AG20443 (cell line): Measurements from ENCODE around the gene LCNL1.
"Not testable (repeated sequence)": the region's sequence is repeated elsewhere in the genome, so short reads cannot be mapped to it uniquely, and the experiment has no call there.

Experiments used
- DNase-seq: peaks from one replicate; pipeline ENCODE4 v3.0.0; 2012; ENCODE audit warnings: low spot score, mixed read lengths

The LCNL1 gene

GRCh38 chr9:136994888-136995230, 12.1 kb downstream of the LCNL1 start:
- DNase-seq: no peak

DNA sequence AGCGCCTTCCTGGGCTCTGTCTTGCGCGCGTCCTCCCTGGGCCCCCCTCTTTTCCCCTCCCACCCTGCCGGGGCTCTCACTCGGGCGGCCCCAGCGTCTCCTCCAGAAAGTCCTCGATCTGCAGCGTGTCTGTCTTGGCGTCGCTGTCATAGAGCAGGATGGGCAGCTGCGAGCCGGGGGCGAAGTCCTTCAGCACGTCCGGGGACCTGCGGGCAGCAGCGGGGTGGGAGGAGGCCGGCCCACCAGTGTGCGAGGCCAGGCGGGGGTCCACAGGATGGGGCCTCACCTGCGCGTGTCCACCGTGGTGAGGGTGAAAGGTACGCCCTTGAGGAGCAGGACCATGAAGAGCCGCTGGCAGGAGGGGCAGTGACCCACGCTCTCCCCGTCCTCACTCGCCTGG, 12.6 kb downstream of the LCNL1 start:
- DNase-seq: no peak

GRCh38 chr9:136995772-136996311, 13.0 kb downstream of the LCNL1 start:
- peak; percentile 67 for DNase-seq

GRCh38 chr9:136996361-136997292, 13.8 kb downstream of the LCNL1 start, which contains the start of gene CLIC3:
CLIC3 (minus strand) TSS chr9:136996568; CDS start chr9:136996543, 25 bp downstream.
- DNase-seq: peak; percentile 56

DNA sequence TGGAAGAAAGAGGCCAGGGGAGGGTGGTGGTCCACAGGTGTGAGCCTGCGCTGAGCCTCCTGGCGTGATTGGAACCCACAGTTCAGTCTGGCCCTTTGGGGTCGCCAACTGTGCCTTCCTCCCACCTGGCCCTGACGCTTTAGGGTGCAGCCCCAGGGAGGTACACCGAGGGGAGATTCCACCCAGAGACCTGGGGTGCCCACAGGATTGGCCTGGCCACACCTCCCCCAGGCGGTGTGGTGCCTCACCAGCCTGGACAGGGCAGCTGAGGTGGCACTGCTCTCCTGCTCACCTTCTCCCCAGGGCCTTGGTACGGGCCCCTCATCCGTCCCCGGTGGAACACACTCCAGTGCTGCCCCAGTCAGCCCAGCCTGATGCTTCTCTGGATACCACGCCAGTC, 14.6 kb downstream of the LCNL1 start:
- DNase-seq: no peak

DNA sequence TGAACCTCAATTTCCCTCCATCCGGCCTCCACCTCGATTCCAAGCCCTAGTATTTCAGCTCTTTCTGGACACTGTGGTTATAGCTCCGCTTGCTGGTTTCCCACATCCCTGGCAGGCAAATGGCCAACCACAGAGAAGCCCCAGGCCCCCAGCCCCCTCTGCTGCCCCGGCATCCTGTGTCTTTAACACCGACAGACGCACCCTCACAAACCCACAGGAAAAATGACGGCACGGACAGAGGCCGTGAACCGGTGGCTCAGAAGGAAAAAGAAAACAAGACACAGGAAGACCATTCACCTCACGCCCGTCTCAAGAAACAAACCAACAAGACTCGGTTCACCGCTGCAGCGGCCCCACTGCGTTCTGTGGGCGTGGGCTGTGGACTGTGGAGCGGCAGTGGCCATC, 15.0 kb downstream of the LCNL1 start:
- DNase-seq: no peak

- peak; percentile 65 for DNase-seq
Observed at GRCh38 chr9:137000177-137000930, 17.6 kb downstream of the LCNL1 start.

DNA sequence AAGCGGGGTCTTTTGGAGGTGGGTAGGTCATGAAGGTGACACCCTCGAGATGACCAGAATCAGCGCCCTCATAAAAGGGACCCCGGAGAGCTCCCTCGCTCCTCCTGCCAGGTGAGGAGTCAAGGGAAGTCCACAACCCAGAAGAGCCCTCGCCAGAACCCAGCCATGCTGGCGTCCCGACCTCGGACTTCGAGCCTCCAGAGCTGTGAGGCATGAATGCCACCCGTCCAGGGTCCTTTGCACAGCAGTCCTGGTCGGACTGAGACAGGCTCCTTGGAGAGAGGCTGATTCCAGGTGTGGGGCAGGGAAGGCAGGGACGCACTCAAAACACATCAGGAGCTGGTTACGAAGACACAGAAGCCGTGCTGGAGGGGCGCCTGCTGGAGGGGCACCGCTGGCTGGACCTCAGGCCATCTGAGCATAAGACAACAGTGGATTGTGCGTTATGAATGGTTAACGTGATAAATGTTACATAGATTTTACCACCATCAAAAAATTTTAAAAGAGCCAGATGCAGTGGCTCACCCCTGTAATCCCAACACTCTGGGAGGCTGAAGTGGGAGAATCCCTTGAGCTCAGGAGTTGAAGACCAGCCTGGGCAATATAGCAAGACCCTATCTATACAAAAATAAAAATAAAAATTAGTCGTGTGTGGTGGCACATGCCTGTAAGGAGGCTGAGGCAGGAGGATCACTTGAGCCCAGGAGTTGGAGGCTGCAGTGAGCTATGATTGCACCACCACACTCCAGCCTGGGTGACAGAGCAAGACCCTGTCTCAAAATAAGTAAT, 19.3 kb downstream of the LCNL1 start:
- DNase-seq: no peak

GRCh38 chr9:137002646-137003041, 19.9 kb downstream of the LCNL1 start:
- DNase-seq: no peak

- DNase-seq: not testable (repeated sequence)
Observed at GRCh38 chr9:137004285-137004684, 21.5 kb downstream of the LCNL1 start.

DNA sequence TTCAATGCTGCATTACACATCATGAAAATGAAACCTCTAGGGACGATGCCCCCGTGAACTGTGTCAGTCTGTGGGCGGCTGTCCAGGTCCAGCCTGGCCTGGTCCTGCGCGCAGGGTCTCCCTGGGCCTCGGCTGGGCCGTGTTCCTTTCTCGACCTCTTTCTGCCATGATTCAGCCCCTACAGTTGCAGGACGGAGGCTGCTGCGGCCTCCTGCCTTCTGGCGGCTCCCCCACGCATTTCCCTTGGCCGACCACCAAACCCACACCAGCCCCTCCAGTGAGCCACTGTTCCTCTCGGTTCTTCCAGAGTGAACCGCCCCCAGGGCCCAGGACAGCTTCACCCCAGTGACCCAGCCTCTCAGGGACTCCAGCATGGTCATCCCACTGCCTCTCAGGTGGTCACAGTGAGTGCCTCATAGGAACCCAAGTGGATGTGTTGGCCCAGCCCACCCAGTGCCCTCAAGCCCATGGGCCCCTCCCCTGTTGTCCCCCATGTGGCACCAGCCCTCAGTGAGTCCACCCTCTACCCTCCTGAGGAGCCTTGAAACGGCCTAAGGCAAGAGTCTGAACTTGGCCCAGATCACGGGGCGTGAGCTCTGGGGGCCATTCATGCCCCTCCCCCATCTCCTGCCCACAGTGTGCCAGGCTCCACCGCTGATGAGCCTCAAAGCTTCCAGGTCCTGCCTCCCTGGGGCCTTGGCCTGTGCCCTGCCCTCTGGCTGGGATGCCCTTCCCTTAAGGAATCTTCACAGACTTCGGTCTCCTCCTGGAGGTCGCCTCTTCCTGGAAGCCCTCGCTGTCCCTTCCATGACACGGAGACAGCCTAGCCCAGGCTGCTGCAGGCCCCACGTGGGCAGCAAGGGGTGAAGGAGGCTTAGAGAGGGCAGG, 23.6 kb downstream of the LCNL1 start:
- no peak for DNase-seq

GRCh38 chr9:137007108-137007815, 24.5 kb downstream of the LCNL1 start:
- DNase-seq: no peak

DNA sequence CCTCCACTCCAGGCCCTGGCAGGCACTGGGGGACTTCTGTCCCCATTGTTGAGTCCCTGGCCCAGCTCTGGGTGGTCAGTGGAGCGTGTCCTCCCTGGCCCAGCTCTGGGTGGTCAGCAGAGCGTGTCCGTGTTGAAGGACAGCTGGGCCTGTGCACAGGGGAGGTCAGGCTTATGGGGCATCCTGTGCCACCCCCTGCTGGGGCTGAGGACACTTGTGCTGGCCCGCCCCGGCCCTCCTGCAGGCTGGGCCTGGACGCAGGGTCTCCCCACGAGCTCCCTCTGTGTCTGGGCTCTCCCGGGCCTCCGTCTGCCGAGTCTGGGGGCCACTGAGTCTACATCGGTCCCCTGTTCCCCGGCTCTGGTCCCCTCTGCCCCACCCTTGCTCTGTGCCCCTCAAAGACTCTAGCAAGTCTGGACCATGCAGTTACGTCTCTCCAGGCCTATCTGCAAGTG, 25.1 kb downstream of the LCNL1 start:
- DNase-seq: no peak

DNA sequence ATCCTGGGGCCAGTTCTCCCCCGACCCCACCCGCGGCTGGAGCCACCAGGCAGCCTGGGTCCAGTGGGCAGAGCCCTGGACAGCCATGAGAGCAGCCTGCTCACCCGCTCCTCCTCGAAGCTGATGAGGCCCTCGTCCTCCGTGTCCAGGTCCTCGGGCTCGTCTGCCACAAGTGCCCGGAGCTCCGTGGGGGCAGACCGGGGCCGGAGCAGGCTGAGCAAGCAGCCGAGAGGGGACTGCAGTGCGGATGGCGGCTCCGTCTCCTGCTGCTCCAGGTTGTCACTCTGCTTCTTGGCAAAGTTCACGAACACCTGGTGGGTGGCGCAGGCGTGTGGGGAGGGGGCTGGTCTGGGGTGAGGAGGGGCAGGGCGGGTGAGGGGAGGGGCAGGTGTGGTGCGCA, 25.5 kb downstream of the LCNL1 start:
- DNase-seq: no peak

DNA sequence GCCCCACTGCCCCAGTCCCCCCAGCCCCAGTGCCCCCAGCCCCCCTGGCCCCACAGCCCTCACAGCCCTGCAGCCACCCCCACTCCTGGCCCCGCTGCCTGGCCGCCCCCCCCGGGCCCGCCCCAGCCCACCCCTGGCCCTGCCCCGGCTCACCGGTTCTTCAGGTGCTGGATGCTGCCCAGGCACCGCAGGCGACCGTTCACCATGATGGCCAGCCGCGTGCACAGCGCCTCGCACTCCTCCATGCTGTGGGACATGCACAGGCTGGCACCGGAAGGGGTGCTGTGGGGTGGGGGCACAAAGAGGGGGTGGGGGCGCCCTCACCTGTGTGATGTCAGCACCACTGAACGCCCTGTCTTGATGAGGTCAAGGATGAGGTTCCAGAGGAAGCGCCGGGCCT, 26.4 kb downstream of the LCNL1 start:
- no peak for DNase-seq

GRCh38 chr9:137009938-137010732, 27.3 kb downstream of the LCNL1 start:
- no peak for DNase-seq

DNA sequence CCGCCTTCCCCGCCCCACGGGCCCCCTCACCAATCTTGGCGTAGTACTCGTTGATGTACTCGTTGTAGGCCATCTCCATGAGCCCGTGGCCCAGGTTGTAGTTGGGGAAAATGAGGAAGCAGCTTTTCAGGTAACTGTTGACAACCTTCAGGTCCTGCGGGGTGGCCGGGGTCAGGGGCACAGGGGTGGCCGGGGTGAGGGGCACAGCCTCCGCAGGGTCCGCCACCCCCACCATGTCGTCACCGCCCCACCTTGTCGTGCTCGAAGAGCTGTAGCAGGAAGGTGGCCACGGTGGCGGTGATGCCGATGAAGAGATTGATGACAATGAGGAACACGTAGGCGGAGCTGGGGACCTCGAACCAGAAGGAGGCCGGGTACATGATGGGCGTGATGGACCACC, 28.4 kb downstream of the LCNL1 start:
- DNase-seq: no peak

- no peak for DNase-seq
Observed at GRCh38 chr9:137011907-137012675, 29.3 kb downstream of the LCNL1 start.
